GM12892 (cell line): ENCODE measurements around the gene ARPIN.

Source experiments
- POLR2A ChIP-seq: IDR thresholded peaks from 2 replicates; pipeline ENCODE4 v1.6.1; 2011; ENCODE audit warnings: low read depth, low read length, control low read depth
- POLR2AphosphoS5 ChIP-seq: IDR thresholded peaks from 2 replicates; pipeline ENCODE4 v1.6.1; 2011; ENCODE audit warnings: low read depth, low read length, control low read depth

- TF ChIP-seq POLR2A (no peak), POLR2AphosphoS5 (no peak)
Observed at GRCh38 chr15:89932880-89933279, 20.1 kb upstream of the ARPIN start.
